Right lung (tissue), 10 donors: ENCODE data around the gene CREB3L1. TPM values are rescaled to one million over a fixed set of nuclear protein-coding genes. Genes with fewer than 3 reads are reported as not detected.

Source experiments
- DNase-seq, 2 donors: peaks; one replicate each; pipeline ENCODE4 v3.0.0-alpha.2; 2013
- long read RNA-seq, 8 donors: transcript quantifications; one replicate each; lab custom pipeline, GENCODE V29; 2026
- polyA plus RNA-seq, 5 donors: library from polyadenylated mRNA; unstranded; fragments of 120-200 nt; gene quantifications; one replicate each; pipeline versions ENCODE4 v1.2.1 to v1.2.3, GENCODE V29; 2013; ENCODE audit warnings: inconsistent platforms in 1 of 5, low replicate concordance in 1 of 5; ENCODE audit not compliant: insufficient read length in 5 of 5, insufficient read depth in 1 of 5

Gene CREB3L1, protein sequence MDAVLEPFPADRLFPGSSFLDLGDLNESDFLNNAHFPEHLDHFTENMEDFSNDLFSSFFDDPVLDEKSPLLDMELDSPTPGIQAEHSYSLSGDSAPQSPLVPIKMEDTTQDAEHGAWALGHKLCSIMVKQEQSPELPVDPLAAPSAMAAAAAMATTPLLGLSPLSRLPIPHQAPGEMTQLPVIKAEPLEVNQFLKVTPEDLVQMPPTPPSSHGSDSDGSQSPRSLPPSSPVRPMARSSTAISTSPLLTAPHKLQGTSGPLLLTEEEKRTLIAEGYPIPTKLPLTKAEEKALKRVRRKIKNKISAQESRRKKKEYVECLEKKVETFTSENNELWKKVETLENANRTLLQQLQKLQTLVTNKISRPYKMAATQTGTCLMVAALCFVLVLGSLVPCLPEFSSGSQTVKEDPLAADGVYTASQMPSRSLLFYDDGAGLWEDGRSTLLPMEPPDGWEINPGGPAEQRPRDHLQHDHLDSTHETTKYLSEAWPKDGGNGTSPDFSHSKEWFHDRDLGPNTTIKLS
- polyA plus RNA-seq = 10 to 100 TPM; 14.1 to 32.1 (median 21.2) TPM
- long read RNA-seq, donor 1, partial matches to known transcripts = 5 of 8 reads
- long read RNA-seq, donor 1, other reads (novel, unspliced or antisense) = 0 of 8 reads
- long read RNA-seq, donor 2, partial matches to known transcripts = 0 of 2 reads
- long read RNA-seq, donor 2, other reads (novel, unspliced or antisense) = 0 of 2 reads
- long read RNA-seq, donor 3, partial matches to known transcripts = 6 of 10 reads
- long read RNA-seq, donor 3, other reads (novel, unspliced or antisense) = 0 of 10 reads
- long read RNA-seq, donor 4, partial matches to known transcripts = 11 of 12 reads
- long read RNA-seq, donor 4, other reads (novel, unspliced or antisense) = 0 of 12 reads
- long read RNA-seq, donor 5, partial matches to known transcripts = 0 of 4 reads
- long read RNA-seq, donor 5, other reads (novel, unspliced or antisense) = 0 of 4 reads
- long read RNA-seq, donor 6, partial matches to known transcripts = 0 of 3 reads
- long read RNA-seq, donor 6, other reads (novel, unspliced or antisense) = 0 of 3 reads
- long read RNA-seq, donor 7, transcript CREB3L1-206 (12 exons, 2,687 nt) = major isoform, 8 of 9 reads
- long read RNA-seq, donor 7, partial matches to known transcripts = 0 of 9 reads
- long read RNA-seq, donor 7, other reads (novel, unspliced or antisense) = 0 of 9 reads
- long read RNA-seq, donor 8, partial matches to known transcripts = 0 of 1 reads
- long read RNA-seq, donor 8, other reads (novel, unspliced or antisense) = 0 of 1 reads

- peak in 1 of 2 donors; percentile 67 for DNase-seq
Observed at GRCh38 chr11:46277622-46278386, at the start of gene CREB3L1. TSS of gene CREB3L1 (plus strand) at chr11:46277662. CDS start at chr11:46278112, 450 bp downstream.

GRCh38 chr11:46229230-46229629, 48.2 kb upstream of the CREB3L1 start:
- DNase-seq = no peak

- no peak for DNase-seq
Observed at GRCh38 chr11:46234311-46234710, 43.2 kb upstream of the CREB3L1 start.

- no peak for DNase-seq
Observed at GRCh38 chr11:46235777-46236688, 41.4 kb upstream of the CREB3L1 start.

- no peak for DNase-seq
Observed at GRCh38 chr11:46236918-46237247, 40.6 kb upstream of the CREB3L1 start.

DNA sequence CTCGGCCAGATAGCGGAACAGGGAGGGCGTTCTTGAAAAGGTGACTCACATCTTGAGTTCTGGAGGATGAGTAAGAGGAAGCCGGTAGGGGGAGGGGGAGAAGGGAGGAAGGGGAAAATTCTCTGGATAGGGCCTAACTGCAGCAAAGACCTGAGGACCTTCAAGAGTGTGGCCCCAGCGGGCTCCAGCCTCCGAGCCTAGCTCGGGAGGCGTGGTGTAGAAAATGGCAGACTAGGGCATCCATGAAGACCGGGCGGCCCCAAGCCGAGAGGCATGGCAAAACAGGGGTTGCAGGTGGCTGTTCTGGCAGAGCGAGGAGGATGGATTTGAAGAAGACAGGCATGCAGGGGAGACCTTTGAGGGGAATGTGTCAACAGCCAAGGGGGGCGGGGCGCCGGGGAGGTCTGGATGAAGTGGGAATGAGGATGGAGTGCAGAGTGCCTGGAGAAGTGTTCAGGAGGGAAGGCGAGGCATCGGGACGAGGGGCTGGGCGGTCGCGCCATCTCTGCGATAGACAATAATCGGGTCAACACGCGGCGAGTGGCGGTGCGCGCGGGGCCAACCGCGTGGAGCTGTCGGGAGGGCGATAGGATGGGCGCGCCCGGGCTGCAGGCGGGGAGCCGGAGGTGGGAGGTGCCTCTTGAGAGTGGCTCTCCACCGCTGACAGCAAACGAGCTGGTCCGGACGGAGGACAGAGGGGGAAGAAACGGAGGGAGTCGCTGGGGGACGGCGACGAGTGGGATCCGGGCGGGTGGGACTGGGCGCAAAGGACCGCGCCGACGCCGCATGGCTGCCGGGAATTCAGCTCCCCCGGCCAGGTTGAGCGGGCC, 40.0 kb upstream of the CREB3L1 start:
- peak; percentile 63 to 64 for DNase-seq

DNA sequence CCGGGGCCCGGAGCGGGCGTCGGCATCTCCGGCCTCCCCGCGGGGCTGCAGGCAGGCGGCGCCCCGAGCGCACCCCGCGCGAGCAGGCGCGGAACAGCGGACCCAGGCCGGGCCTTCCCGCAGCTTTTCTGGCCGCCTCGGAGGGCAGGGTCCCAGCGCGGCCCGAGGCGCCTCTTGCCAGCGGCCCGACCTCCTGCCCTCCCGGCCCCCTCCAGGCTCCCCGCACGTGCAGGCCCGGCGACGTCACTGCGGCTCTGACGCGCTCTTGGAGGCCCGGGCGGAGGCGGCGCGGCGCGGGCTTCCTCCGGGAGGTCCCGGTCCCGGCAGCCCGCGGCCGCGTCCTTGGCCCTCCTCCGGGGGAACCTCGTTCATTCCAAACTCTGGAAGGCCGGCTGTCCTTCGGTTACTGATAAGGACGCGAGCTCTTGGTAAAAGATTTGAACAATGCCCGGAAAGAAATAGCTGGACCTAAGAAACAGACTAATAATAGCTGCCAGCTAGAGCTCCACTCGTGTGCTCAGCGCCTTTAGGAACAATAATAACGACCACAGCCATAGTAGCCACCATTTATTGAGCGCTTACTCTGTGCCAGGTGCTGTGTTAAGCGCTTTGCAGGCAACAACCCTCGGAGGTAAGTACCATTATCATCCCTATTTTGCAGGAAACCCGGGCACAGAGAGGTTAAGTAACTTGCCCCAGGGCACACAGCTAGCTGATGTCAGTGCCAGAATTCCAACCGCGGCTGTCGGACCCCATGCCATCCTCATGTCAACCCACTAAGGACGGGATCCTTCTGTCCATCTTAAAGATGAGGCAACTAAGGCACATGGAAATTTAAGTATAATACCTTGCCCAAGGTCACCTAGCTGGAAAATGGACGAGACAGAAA, 39.1 kb upstream of the CREB3L1 start:
- DNase-seq = peak; percentile 66 to 69

DNA sequence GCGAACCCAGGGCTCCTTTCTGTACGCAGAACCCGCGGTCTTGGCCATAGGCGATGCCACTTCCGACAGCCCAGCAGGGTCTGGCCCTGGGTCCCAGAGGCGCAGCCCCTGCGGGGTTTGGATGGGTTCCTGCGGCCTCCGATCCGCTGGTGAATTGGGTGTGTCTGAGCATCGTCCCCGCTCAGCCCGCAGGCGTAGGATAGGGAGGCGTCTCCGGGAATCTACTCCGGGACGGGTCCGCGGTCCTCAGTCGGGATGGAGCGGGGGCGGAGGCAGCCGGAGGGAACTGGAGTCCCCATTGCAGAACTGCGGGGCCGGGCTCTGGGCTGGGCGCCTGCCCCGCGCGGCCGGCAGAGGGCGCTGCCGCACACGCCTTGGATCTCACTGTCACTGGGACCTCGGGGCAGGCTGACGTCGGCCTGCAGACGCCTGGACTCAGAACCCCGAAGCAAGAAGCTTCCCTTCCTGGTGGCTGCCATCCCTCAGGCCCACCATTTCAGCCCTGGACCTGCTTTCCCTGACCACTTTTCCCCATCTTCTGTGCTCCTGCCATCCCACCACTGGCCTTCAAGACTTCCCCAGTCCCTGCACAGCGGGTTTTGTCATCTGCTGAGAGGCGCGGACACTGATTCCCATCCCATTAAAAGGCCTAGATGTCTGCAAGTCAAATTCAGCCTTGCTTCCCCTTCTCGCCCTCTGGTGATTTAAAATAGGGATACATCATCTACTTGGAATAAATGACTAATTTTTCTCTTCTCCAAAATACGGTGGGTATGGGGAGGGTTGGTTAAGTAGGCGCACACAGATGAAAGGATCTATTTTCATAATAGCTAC, 38.3 kb upstream of the CREB3L1 start:
- peak; percentile 83 to 88 for DNase-seq

GRCh38 chr11:46239801-46240061, 37.7 kb upstream of the CREB3L1 start:
- DNase-seq = no peak

DNA sequence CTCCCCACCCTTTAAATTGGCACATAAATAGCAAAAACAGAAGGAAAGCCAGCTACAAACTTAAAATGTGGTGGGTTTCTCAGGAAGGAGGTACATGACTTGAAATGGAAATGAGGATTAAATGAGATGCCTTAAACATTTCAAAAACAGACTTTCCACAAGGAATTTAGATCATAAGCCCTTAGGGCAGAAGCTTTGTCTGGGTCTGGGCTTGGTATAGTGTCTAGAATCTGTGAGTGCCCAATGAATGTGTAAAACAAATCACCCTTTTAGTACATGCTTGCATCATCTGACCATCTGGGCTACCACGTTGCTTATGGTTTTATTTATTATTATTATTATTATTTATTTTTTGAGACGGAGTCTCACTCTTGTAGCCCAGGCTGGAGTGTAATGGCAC, 37.1 kb upstream of the CREB3L1 start:
- DNase-seq = no peak

DNA sequence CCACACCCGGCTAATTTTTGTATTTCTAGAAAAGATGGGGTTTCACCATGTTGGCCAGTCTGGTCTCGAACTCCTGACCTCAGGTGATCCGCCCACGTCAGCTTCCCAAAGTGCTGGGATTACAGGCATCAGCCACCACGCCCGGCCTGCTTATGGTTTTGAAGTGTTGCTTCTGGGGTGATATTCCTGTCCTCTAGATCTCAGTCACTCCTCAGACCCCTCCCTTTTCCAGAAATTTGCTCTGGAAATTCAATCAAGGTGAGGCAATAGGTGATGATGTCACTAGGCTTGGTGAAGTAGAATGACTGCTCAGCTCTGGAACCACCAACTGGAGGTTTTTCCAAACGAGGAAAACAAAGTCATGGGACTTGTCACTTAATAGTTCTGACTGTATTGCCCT, 36.6 kb upstream of the CREB3L1 start:
- no peak for DNase-seq

- DNase-seq = no peak
Observed at GRCh38 chr11:46242041-46242951, 35.2 kb upstream of the CREB3L1 start.

GRCh38 chr11:46242952-46243795, 34.3 kb upstream of the CREB3L1 start:
- DNase-seq = peak; percentile 95 to 96

- DNase-seq = no peak
Observed at GRCh38 chr11:46243796-46244109, 33.7 kb upstream of the CREB3L1 start.

DNA sequence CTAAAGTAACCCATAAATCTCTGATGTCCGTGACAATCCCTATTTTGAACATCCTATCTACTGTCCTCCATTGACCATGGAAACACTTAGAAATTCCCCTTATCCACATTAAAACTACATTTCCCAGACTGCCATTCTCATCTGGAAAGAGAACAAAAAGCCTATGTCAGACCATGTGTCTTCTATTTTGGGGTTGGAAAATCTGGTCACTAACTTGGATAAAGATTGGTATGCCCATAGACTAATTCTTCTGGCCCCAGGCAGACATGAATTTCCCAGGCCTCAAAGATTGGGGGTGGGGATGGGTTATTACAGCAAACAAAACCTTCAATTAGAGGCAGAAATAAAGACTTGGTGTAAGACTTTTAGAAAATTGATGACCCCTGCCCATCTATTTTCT, 30.9 kb upstream of the CREB3L1 start:
- DNase-seq = no peak
